ENCODE results near the gene NOTCH2.

NOTCH2 gene

GRCh38 chr1:119870917-119871596, 198.4 kb downstream of the NOTCH2 start:
- peak; percentile 88 for DNase-seq

DNA sequence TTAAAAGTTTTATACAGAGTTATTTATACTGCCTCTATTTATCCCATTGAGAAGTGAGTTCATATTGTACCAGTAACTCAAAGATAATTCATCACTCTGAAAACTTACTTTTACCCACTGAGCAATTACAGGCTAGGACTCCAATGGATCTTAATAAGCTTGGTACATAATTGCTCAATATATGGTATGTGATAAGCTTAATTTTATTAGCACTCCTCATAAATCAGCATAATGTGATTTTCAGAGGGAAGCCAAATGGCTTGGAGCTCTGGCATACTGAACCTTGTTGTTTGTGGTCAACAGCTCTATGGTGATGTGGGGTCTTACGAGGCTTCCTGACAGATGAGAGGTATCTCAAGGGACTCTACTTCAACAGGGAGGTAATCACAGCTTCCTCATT, 199.5 kb downstream of the NOTCH2 start:
- DNase-seq: no peak

GRCh38 chr1:119868176-119868575, 201.3 kb downstream of the NOTCH2 start:
- no peak for DNase-seq

DNA sequence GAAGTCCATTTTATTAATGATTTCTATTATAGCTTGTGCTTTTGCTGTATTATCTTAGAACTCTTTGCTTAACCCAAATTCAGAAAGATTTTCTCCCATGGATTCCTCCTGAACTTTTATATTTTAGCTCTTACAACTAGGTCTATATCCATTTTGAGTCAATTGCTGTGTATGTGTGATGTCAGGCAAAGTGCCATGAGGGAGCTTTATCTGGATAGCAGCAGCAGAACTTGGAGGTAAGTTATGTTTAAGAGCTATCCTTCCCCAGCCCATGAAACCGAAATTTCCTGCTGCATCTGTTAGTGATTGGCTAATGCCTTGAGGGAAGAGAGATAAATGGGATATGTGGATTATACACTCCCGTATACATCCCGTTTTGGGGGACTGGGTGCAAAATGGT, 203.0 kb downstream of the NOTCH2 start:
- DNase-seq: no peak

DNA sequence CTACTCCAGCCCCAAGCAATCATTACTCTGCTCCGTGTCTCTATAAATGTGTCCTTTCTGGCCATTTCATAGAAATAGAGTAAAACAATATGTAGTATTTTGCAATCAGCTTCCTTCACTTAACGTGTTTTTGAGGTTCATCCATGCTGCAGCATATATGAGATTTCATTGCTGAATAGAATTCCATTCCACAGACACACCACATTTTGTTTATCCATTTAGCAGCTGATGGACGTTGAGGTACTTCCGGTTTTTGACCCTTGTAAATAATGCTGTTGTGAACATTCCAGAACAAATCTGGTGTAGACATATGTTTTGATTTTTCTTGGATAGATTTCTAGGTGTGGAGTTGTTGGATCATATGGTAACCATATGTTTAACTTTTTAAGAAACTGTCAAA, 203.8 kb downstream of the NOTCH2 start:
- DNase-seq: no peak

GRCh38 chr1:119862276-119862675, 207.2 kb downstream of the NOTCH2 start:
- no peak for DNase-seq

Data from islet precursor cell (in vitro differentiated cells).